ENCODE measurements around the gene PADI3. TPM values are rescaled to one million over a fixed set of nuclear protein-coding genes. Genes with fewer than 3 reads are reported as not detected.

Gene PADI3
- polyA plus RNA-seq, 1 donor from 2014 or later = not detected

GRCh38 chr1:17210176-17210575 is 38.7 kb upstream of the PADI3 start:
- Mint-ChIP-seq H3K27ac (no peak overlapping the region), H3K36me3 (no peaks in the 10 kb centered on the region), H3K4me1 (peaks cover 14 to 24% (median 20%) of the 10 kb centered on the region in 3 donors), H3K4me3 (no peak overlapping the region), H3K27me3 (peaks cover 16% of the 10 kb centered on the region), H3K9me3 (no peaks in the 10 kb centered on the region)

- Mint-ChIP-seq H3K9me3 (no peaks in the 10 kb centered on the region), H3K36me3 (peaks cover 2% of the 10 kb centered on the region), H3K27me3 (peaks cover 27% of the 10 kb centered on the region), H3K4me1 (peaks cover 14 to 22% (median 22%) of the 10 kb centered on the region in 3 donors), H3K27ac (no peak overlapping the region), H3K4me3 (no peak overlapping the region)
These were observed 37.5 kb upstream of the PADI3 start for GRCh38 chr1:17211377-17211776.

GRCh38 chr1:17212009-17212408 is 36.9 kb upstream of the PADI3 start:
- Mint-ChIP-seq H3K27ac (no peak overlapping the region), H3K36me3 (peaks cover 2% of the 10 kb centered on the region), H3K9me3 (no peaks in the 10 kb centered on the region), H3K4me3 (no peak overlapping the region), H3K4me1 (peaks cover 11 to 19% (median 18%) of the 10 kb centered on the region in 3 donors), H3K27me3 (peaks cover 29% of the 10 kb centered on the region)

- no peak overlapping the region for H3K27ac Mint-ChIP-seq
- H3K27me3 Mint-ChIP-seq = peaks cover 29% of the 10 kb centered on the region
- H3K4me1 Mint-ChIP-seq = peaks cover 5 to 13% (median 13%) of the 10 kb centered on the region in 3 donors
- H3K9me3 Mint-ChIP-seq = no peaks in the 10 kb centered on the region
- H3K36me3 Mint-ChIP-seq = peaks cover 2% of the 10 kb centered on the region
- peak overlapping the region in 3 of 4 donors; percentile 27 to 79 (median 70) for H3K4me3 Mint-ChIP-seq
These were observed 36.3 kb upstream of the PADI3 start for GRCh38 chr1:17212487-17213121.

GRCh38 chr1:17213148-17213781 is 35.6 kb upstream of the PADI3 start:
- no peak overlapping the region for H3K4me3 Mint-ChIP-seq
- no peak overlapping the region for H3K27ac Mint-ChIP-seq
- no peaks in the 10 kb centered on the region for H3K9me3 Mint-ChIP-seq
- peaks cover 2% of the 10 kb centered on the region for H3K36me3 Mint-ChIP-seq
- peaks cover 29% of the 10 kb centered on the region for H3K27me3 Mint-ChIP-seq
- H3K4me1 Mint-ChIP-seq = peaks cover 0 to 8% (median 8%) of the 10 kb centered on the region in 3 donors

GRCh38 chr1:17213782-17214148 is 35.1 kb upstream of the PADI3 start:
- peaks cover 0 to 8% (median 7%) of the 10 kb centered on the region in 3 donors for H3K4me1 Mint-ChIP-seq

GRCh38 chr1:17214876-17215544 is 33.9 kb upstream of the PADI3 start:
- Mint-ChIP-seq H3K9me3 (no peaks in the 10 kb centered on the region), H3K36me3 (peaks cover 2% of the 10 kb centered on the region), H3K4me3 (no peak overlapping the region), H3K4me1 (peaks cover 0 to 8% (median 7%) of the 10 kb centered on the region in 3 donors), H3K27ac (no peak overlapping the region), H3K27me3 (peaks cover 29% of the 10 kb centered on the region)

More at GRCh38 chr1:17213782-17214148, 35.1 kb upstream of the PADI3 start:
- H3K27me3 Mint-ChIP-seq = peaks cover 29% of the 10 kb centered on the region
- H3K9me3 Mint-ChIP-seq = no peaks in the 10 kb centered on the region
- H3K4me3 Mint-ChIP-seq = no peak overlapping the region
- H3K27ac Mint-ChIP-seq = no peak overlapping the region
- H3K36me3 Mint-ChIP-seq = peaks cover 2% of the 10 kb centered on the region

- no peak overlapping the region for H3K4me3 Mint-ChIP-seq
- peaks cover 29% of the 10 kb centered on the region for H3K27me3 Mint-ChIP-seq
- peaks cover 2% of the 10 kb centered on the region for H3K36me3 Mint-ChIP-seq
- H3K27ac Mint-ChIP-seq = no peak overlapping the region
- H3K9me3 Mint-ChIP-seq = no peaks in the 10 kb centered on the region
- peaks cover 0 to 8% (median 7%) of the 10 kb centered on the region in 3 donors for H3K4me1 Mint-ChIP-seq
These were observed 33.4 kb upstream of the PADI3 start for GRCh38 chr1:17215545-17215890.

GRCh38 chr1:17216078-17216477 is 32.8 kb upstream of the PADI3 start:
- peaks cover 0 to 8% (median 7%) of the 10 kb centered on the region in 3 donors for H3K4me1 Mint-ChIP-seq
- H3K9me3 Mint-ChIP-seq = no peaks in the 10 kb centered on the region
- H3K27me3 Mint-ChIP-seq = peaks cover 29% of the 10 kb centered on the region
- H3K36me3 Mint-ChIP-seq = peaks cover 2% of the 10 kb centered on the region
- no peak overlapping the region for H3K27ac Mint-ChIP-seq
- H3K4me3 Mint-ChIP-seq = no peak overlapping the region

GRCh38 chr1:17217607-17218006 is 31.3 kb upstream of the PADI3 start:
- Mint-ChIP-seq H3K27ac (no peak overlapping the region), H3K4me1 (peaks cover 0 to 8% (median 7%) of the 10 kb centered on the region in 3 donors), H3K4me3 (no peak overlapping the region), H3K36me3 (peaks cover 2% of the 10 kb centered on the region), H3K9me3 (no peaks in the 10 kb centered on the region), H3K27me3 (peaks cover 26% of the 10 kb centered on the region)

GRCh38 chr1:17218939-17219338 is 30.0 kb upstream of the PADI3 start:
- H3K4me1 Mint-ChIP-seq = peaks cover 0 to 5% (median 3%) of the 10 kb centered on the region in 3 donors
- H3K27me3 Mint-ChIP-seq = peaks cover 14% of the 10 kb centered on the region
- H3K9me3 Mint-ChIP-seq = no peaks in the 10 kb centered on the region
- peaks cover 2% of the 10 kb centered on the region for H3K36me3 Mint-ChIP-seq
- H3K4me3 Mint-ChIP-seq = no peak overlapping the region
- no peak overlapping the region for H3K27ac Mint-ChIP-seq

GRCh38 chr1:17220287-17220686 is 28.6 kb upstream of the PADI3 start:
- peaks cover 2% of the 10 kb centered on the region for H3K36me3 Mint-ChIP-seq
- no peaks in the 10 kb centered on the region for H3K9me3 Mint-ChIP-seq
- peaks cover 0 to under 1% (median 0%) of the 10 kb centered on the region in 3 donors for H3K4me1 Mint-ChIP-seq
- peaks cover 12% of the 10 kb centered on the region for H3K27me3 Mint-ChIP-seq
- H3K27ac Mint-ChIP-seq = no peak overlapping the region
- no peak overlapping the region for H3K4me3 Mint-ChIP-seq

GRCh38 chr1:17222557-17222956 is 26.3 kb upstream of the PADI3 start:
- Mint-ChIP-seq H3K4me3 (no peak overlapping the region), H3K4me1 (no peaks in the 10 kb centered on the region), H3K27ac (no peak overlapping the region)

GRCh38 chr1:17224434-17224833 is 24.5 kb upstream of the PADI3 start:
- H3K27ac Mint-ChIP-seq = no peak overlapping the region
- no peaks in the 10 kb centered on the region for H3K4me1 Mint-ChIP-seq
- H3K9me3 Mint-ChIP-seq = no peaks in the 10 kb centered on the region
- no peaks in the 10 kb centered on the region for H3K36me3 Mint-ChIP-seq
- H3K27me3 Mint-ChIP-seq = no peaks in the 10 kb centered on the region
- no peak overlapping the region for H3K4me3 Mint-ChIP-seq

More at GRCh38 chr1:17222557-17222956, 26.3 kb upstream of the PADI3 start:
- no peaks in the 10 kb centered on the region for H3K9me3 Mint-ChIP-seq
- H3K27me3 Mint-ChIP-seq = no peaks in the 10 kb centered on the region
- H3K36me3 Mint-ChIP-seq = no peaks in the 10 kb centered on the region

GRCh38 chr1:17225140-17225539 is 23.8 kb upstream of the PADI3 start:
- Mint-ChIP-seq H3K36me3 (no peaks in the 10 kb centered on the region), H3K27ac (no peak overlapping the region), H3K4me3 (no peak overlapping the region), H3K9me3 (no peaks in the 10 kb centered on the region), H3K4me1 (no peaks in the 10 kb centered on the region), H3K27me3 (no peaks in the 10 kb centered on the region)
